ENCODE results near the gene WASF1. TPM values are rescaled to one million over a fixed set of nuclear protein-coding genes. Genes with fewer than 3 reads are reported as not detected.

Gene WASF1
- total RNA-seq, 1 experiment from 2014 or later = 28.6 TPM

- DNase-seq = no peak
- H3K4ac ChIP-seq (ENCODE audit: low read depth, low read length) = no peak overlapping the region
- H2BK12ac ChIP-seq (ENCODE audit: insufficient read length, low read depth, low read length) = no peak overlapping the region
- H2AFZ ChIP-seq (ENCODE audit: low read length) = no peak overlapping the region
- H3K79me2 ChIP-seq (ENCODE audit: insufficient read depth, low read length) = no peaks in the 10 kb centered on the region
- H3K4me3 Mint-ChIP-seq = no peak overlapping the region; a peak in 1 of 5 replicates
- H3K9me3 ChIP-seq (ENCODE audit: control insufficient read depth, low read depth, low read length) = no peaks in the 10 kb centered on the region
- H3K18ac ChIP-seq (ENCODE audit: insufficient read length, low read depth, low read length) = no peak overlapping the region
- H2BK20ac ChIP-seq (ENCODE audit: low read depth, low read length, poor library complexity, severe bottlenecking) = no peak overlapping the region
- H2BK5ac ChIP-seq (ENCODE audit: insufficient read length, low read length) = no peak overlapping the region
- no peak overlapping the region for H3K9ac ChIP-seq (ENCODE audit: extremely low read depth, insufficient read length, low read length)
- H3K23ac ChIP-seq (ENCODE audit: insufficient read length, low read depth, low read length) = no peak overlapping the region
- H3K4me2 ChIP-seq (ENCODE audit: insufficient read depth, insufficient read length, low read length) = no peak overlapping the region
- no peaks in the 10 kb centered on the region for H3K4me1 ChIP-seq (ENCODE audit: insufficient read depth, low read length)
- H3K27ac ChIP-seq (ENCODE audit: insufficient read length, low read depth, low read length) = no peak overlapping the region
- H2AK5ac ChIP-seq (ENCODE audit: insufficient read length, low read length) = no peak overlapping the region
- H3K56ac ChIP-seq (ENCODE audit: insufficient read length, low read depth, low read length) = no peak overlapping the region
- no peak overlapping the region for H3T11ph ChIP-seq (ENCODE audit: low read length)
- H3K27me3 ChIP-seq (ENCODE audit: insufficient read depth, low read length) = no peaks in the 10 kb centered on the region
- H4K5ac ChIP-seq (ENCODE audit: insufficient read length, low read depth, low read length) = no peak overlapping the region
- H3K27ac Mint-ChIP-seq = no peak overlapping the region
- peaks cover 0 to 4% of the 10 kb centered on the region in 2 experiments; a peak in 2 of 5 replicates for H3K9me3 Mint-ChIP-seq
- no peak overlapping the region for H4K91ac ChIP-seq (ENCODE audit: insufficient read length, low read depth, low read length)
- TF ChIP-seq CTCF (conservative IDR thresholded peaks at IDR 0.05) = no peak
- no peaks in the 10 kb centered on the region for H3K27me3 Mint-ChIP-seq (ENCODE audit: low read depth)
- H4K20me1 ChIP-seq (ENCODE audit: control insufficient read depth, insufficient read depth, insufficient read length) = no peaks in the 10 kb centered on the region
- no peak overlapping the region for H2BK120ac ChIP-seq (ENCODE audit: low read depth, low read length, poor library complexity, severe bottlenecking)
- no peak overlapping the region for H3K14ac ChIP-seq (ENCODE audit: insufficient read depth, low read length)
- H3K4me1 Mint-ChIP-seq = peaks cover 0 to under 1% of the 10 kb centered on the region in 2 experiments; a peak in 2 of 4 replicates
- no peak overlapping the region for H2BK15ac ChIP-seq (ENCODE audit: low read depth, low read length)
- no peaks in the 10 kb centered on the region for H3K23me2 ChIP-seq (ENCODE audit: insufficient read length, low read depth, low read length, poor library complexity, severe bottlenecking)
- no peak overlapping the region for H4K8ac ChIP-seq (replicated peaks; ENCODE audit: insufficient read length, low read depth, low read length)
- H3K79me1 ChIP-seq (ENCODE audit: insufficient read depth, low read depth, low read length, poor library complexity, severe bottlenecking) = no peaks in the 10 kb centered on the region
- H3K36me3 Mint-ChIP-seq (ENCODE audit: insufficient read depth in 1 of 3, low read depth in 3 of 3) = peaks cover 0 to 7% (median 5%) of the 10 kb centered on the region in 3 experiments; a peak in 2 of 7 replicates
These were observed 90.1 kb downstream of the WASF1 start for GRCh38 chr6:110089323-110089722.

All from H9 (cell line).